Stimulated activated CD4-positive, alpha-beta T cell treated with anti-CD3 and anti-CD28 coated beads, Interleukin-4, amount 100 ng/mL, for 48 hours (primary cell): ENCODE results near the gene TNFAIP8L3.
"Not testable (repeated sequence)": the region's sequence is repeated elsewhere in the genome, so short reads cannot be mapped to it uniquely, and the experiment has no call there.

Source experiments
- DNase-seq, 2 donors: peaks; one replicate each; pipeline ENCODE4 v3.0.0-alpha.2; 2020; ENCODE audit warnings: low read depth in 2 of 2

TNFAIP8L3 gene

GRCh38 chr15:51094606-51095569 is at the start of gene TNFAIP8L3:
TSS of gene TNFAIP8L3 (minus strand) at chr15:51094906. CDS start at chr15:51094595, 311 bp downstream.
- no peak for DNase-seq

GRCh38 chr15:51144021-51144532 is 49.4 kb upstream of the TNFAIP8L3 start:
- no peak for DNase-seq

GRCh38 chr15:51140347-51140746 is 45.6 kb upstream of the TNFAIP8L3 start:
- DNase-seq = not testable (repeated sequence)

- DNase-seq = no peak
Measured at GRCh38 chr15:51139091-51139490, 44.4 kb upstream of the TNFAIP8L3 start.

GRCh38 chr15:51137880-51138430 is 43.2 kb upstream of the TNFAIP8L3 start:
- no peak for DNase-seq

- DNase-seq = no peak
Measured at GRCh38 chr15:51137024-51137423, 42.3 kb upstream of the TNFAIP8L3 start.

- DNase-seq = no peak
Measured at GRCh38 chr15:51135276-51135675, 40.6 kb upstream of the TNFAIP8L3 start.

- no peak for DNase-seq
Measured at GRCh38 chr15:51134416-51135199, 39.9 kb upstream of the TNFAIP8L3 start.

- DNase-seq = no peak
Measured at GRCh38 chr15:51133140-51133765, 38.5 kb upstream of the TNFAIP8L3 start.

GRCh38 chr15:51132384-51133139 is 37.9 kb upstream of the TNFAIP8L3 start:
- peak in 1 of 2 donors; percentile 6 for DNase-seq

- no peak for DNase-seq
Measured at GRCh38 chr15:51131596-51132290, 37.0 kb upstream of the TNFAIP8L3 start.

GRCh38 chr15:51130344-51130743 is 35.6 kb upstream of the TNFAIP8L3 start:
- DNase-seq = no peak

GRCh38 chr15:51129535-51130188 is 35.0 kb upstream of the TNFAIP8L3 start:
- no peak for DNase-seq

- no peak for DNase-seq
Measured at GRCh38 chr15:51128701-51129100, 34.0 kb upstream of the TNFAIP8L3 start.

- no peak for DNase-seq
Measured at GRCh38 chr15:51126842-51127241, 32.1 kb upstream of the TNFAIP8L3 start.

- not testable (repeated sequence) for DNase-seq
Measured at GRCh38 chr15:51123002-51123401, 28.3 kb upstream of the TNFAIP8L3 start.

GRCh38 chr15:51121631-51122225 is 27.0 kb upstream of the TNFAIP8L3 start:
- no peak for DNase-seq

- no peak for DNase-seq
Measured at GRCh38 chr15:51121118-51121517, 26.4 kb upstream of the TNFAIP8L3 start.

GRCh38 chr15:51119120-51119519 is 24.4 kb upstream of the TNFAIP8L3 start:
- no peak for DNase-seq
